Measurements from ENCODE around the gene NOXA1. TPM values are rescaled to one million over a fixed set of nuclear protein-coding genes. Genes with fewer than 3 reads are reported as not detected.

The NOXA1 gene
- polyA plus RNA-seq, 3 donors: 1.3 to 9.4 (median 1.6) TPM

DNA sequence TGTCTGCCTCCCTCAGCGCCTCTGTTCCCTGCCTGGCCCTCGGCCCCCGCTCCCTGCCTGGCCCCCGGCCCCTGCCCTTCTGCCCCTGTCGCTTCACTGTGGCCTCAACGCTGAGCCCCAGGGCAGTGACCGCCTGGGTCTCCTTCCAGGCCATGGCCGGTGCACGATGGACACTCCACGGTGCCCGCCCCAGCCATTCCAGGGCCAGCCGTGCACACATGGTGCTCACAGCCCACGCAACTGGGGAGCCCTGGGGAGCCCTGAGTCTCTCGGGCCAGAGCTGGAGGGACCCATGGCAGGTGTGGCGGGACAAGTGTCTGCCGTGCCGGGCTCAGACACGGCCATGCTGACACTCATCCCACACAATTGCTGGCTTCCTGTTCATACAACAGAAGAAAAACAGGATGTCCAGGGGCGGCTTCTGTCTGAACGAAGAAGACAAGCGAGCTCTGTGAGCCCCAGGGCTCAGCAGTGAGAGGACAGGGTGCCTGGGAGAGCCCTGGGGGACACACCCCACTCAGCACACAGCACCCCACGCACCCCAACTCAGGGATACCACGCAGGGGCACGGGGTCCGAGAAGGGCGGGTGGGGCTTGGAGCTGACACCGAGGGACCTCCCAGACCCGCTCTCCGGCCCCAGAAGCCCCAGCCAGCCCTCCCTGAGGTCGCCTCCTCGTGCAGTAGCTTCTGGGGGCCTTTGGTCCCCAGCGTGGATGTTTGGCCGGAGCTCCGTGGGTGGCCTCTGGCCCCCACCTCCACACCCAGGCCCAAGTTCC is 35.9 kb upstream of the NOXA1 start:
- WGBS (ENCODE audit: insufficient coverage): 61% methylated on average over 30 of the region's 34 CpGs
- H3K79me2 ChIP-seq (ENCODE audit: insufficient read depth, low read length): no peaks in the 10 kb centered on the region
- H3K4me1 ChIP-seq (ENCODE audit: control insufficient read depth in 1 of 2, insufficient read depth in 2 of 2, low read length in 2 of 2): no peaks in the 10 kb centered on the region
- Mint-ChIP-seq H3K36me3 (peaks cover 2 to 13% of the 10 kb centered on the region in 2 donors), H3K4me1 (peaks cover 4% of the 10 kb centered on the region), H3K4me3 (no peak overlapping the region), H3K27me3 (ENCODE audit: low read depth in 3 of 3) (peaks cover 0 to 1% (median 0%) of the 10 kb centered on the region in 3 donors), H3K27ac (peak overlapping the region in 1 of 7 donors; percentile 10), H3K9me3 (no peaks in the 10 kb centered on the region)
- no peaks in the 10 kb centered on the region for H3K27me3 ChIP-seq (ENCODE audit: control insufficient read depth in 2 of 2, insufficient read depth in 2 of 2, low read length in 2 of 2)
- no peaks in the 10 kb centered on the region for H3K9me3 ChIP-seq (replicated peaks in 1 of 2; ENCODE audit: control insufficient read depth in 1 of 2, insufficient read depth in 1 of 2, low read length in 2 of 2)
- TF ChIP-seq, protein P1, sequence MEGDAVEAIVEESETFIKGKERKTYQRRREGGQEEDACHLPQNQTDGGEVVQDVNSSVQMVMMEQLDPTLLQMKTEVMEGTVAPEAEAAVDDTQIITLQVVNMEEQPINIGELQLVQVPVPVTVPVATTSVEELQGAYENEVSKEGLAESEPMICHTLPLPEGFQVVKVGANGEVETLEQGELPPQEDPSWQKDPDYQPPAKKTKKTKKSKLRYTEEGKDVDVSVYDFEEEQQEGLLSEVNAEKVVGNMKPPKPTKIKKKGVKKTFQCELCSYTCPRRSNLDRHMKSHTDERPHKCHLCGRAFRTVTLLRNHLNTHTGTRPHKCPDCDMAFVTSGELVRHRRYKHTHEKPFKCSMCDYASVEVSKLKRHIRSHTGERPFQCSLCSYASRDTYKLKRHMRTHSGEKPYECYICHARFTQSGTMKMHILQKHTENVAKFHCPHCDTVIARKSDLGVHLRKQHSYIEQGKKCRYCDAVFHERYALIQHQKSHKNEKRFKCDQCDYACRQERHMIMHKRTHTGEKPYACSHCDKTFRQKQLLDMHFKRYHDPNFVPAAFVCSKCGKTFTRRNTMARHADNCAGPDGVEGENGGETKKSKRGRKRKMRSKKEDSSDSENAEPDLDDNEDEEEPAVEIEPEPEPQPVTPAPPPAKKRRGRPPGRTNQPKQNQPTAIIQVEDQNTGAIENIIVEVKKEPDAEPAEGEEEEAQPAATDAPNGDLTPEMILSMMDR (IDR thresholded peaks at IDR 0.05): no peak
- no peak overlapping the region for H2AFZ ChIP-seq (ENCODE audit: insufficient read depth, low read depth, low read length, poor library complexity, severe bottlenecking)
- no peaks in the 10 kb centered on the region for H4K20me1 ChIP-seq (ENCODE audit: insufficient read depth, low read length)
- H3K36me3 ChIP-seq (replicated peaks in 1 of 2; ENCODE audit: control insufficient read depth in 1 of 2, insufficient read depth in 2 of 2, low read length in 2 of 2): peaks cover 5% of the 10 kb centered on the region in 2 donors
- no peak overlapping the region for H3K4me3 ChIP-seq (replicated peaks in 1 of 3; ENCODE audit: low read depth in 2 of 3, low read length in 3 of 3)
- DNase-seq: no peak
- no peak overlapping the region for H3K4me2 ChIP-seq (replicated peaks; ENCODE audit: extremely low read depth, low read length, poor library complexity, severe bottlenecking)
- no peak overlapping the region for H3K27ac ChIP-seq (ENCODE audit: low read depth in 1 of 2, low read length in 2 of 2)
- intact Hi-C loops (cut with micrococcal nuclease): no loop called here
- H3K9ac ChIP-seq (ENCODE audit: insufficient read depth, low read length, poor library complexity, severe bottlenecking): no peak overlapping the region

DNA sequence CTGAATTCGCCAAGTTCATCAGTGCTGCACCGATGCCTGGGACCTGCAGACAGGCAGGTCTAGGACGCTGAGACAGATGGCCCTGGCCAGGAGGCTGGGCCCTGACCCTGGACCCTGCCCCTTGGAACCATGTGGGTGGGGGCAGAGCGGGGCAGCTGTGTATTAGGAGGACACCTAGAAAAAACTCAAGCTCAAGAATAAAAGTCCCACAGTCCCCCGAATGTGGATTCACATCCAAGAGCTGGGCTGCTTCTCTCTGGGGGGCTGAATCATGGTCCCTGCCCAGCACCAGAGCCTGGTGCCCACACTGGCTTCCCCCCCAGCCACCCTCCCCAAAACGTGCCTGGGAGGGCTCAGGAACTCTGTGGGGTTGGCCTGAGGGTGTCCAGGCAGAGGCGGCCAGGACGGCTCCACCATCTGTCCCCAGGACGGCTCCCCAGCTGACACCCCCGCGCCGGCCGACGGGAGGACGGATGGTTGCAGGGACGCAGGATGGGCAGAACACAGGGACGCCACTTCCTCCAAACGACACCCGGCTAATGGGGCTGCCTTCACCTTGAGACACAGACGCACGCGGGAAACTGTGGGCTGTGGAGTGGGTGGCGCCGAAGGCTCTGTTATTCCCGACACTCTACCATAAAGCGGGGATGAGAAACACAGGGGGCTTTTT is 35.2 kb upstream of the NOXA1 start:
- 92% methylated on average over 23 of the region's 26 CpGs for WGBS (ENCODE audit: insufficient coverage)
- TF ChIP-seq, protein P1 (IDR thresholded peaks at IDR 0.05): no peak
- peaks cover 5 to 11% of the 10 kb centered on the region in 2 donors for H3K36me3 ChIP-seq (replicated peaks in 1 of 2; ENCODE audit: control insufficient read depth in 1 of 2, insufficient read depth in 2 of 2, low read length in 2 of 2)
- H3K9me3 Mint-ChIP-seq: no peaks in the 10 kb centered on the region
- no peak overlapping the region for H3K4me3 ChIP-seq (replicated peaks in 1 of 3; ENCODE audit: low read depth in 2 of 3, low read length in 3 of 3)
- no peak overlapping the region for H3K9ac ChIP-seq (ENCODE audit: insufficient read depth, low read length, poor library complexity, severe bottlenecking)
- DNase-seq: no peak
- H3K27ac Mint-ChIP-seq: no peak overlapping the region
- H3K9me3 ChIP-seq (replicated peaks in 1 of 2; ENCODE audit: control insufficient read depth in 1 of 2, insufficient read depth in 1 of 2, low read length in 2 of 2): no peaks in the 10 kb centered on the region
- H2AFZ ChIP-seq (ENCODE audit: insufficient read depth, low read depth, low read length, poor library complexity, severe bottlenecking): no peak overlapping the region
- H3K27me3 Mint-ChIP-seq (ENCODE audit: low read depth in 3 of 3): peaks cover 0 to 1% (median 0%) of the 10 kb centered on the region in 3 donors
- no peaks in the 10 kb centered on the region for H3K79me2 ChIP-seq (ENCODE audit: insufficient read depth, low read length)
- peaks cover 4% of the 10 kb centered on the region for H3K4me1 Mint-ChIP-seq
- no peak overlapping the region for H3K27ac ChIP-seq (ENCODE audit: low read depth in 1 of 2, low read length in 2 of 2)
- no peak overlapping the region for H3K4me2 ChIP-seq (replicated peaks; ENCODE audit: extremely low read depth, low read length, poor library complexity, severe bottlenecking)
- no peaks in the 10 kb centered on the region for H3K4me1 ChIP-seq (ENCODE audit: control insufficient read depth in 1 of 2, insufficient read depth in 2 of 2, low read length in 2 of 2)
- no peaks in the 10 kb centered on the region for H3K27me3 ChIP-seq (ENCODE audit: control insufficient read depth in 2 of 2, insufficient read depth in 2 of 2, low read length in 2 of 2)
- peaks cover 2 to 17% of the 10 kb centered on the region in 2 donors for H3K36me3 Mint-ChIP-seq
- no peaks in the 10 kb centered on the region for H4K20me1 ChIP-seq (ENCODE audit: insufficient read depth, low read length)
- intact Hi-C loops (cut with micrococcal nuclease): no loop called here
- no peak overlapping the region for H3K4me3 Mint-ChIP-seq
